Thoracic aorta (tissue), 2 donors: ENCODE results near the gene SSTR1. TPM values are rescaled to one million over a fixed set of nuclear protein-coding genes. Genes with fewer than 3 reads are reported as not detected.

Experiments used
- ATAC-seq: fragments of 150-250 bp; one replicate; pipeline ENCODE4 v1.8.0; 2017; ENCODE audit warnings: low read depth; ENCODE audit not compliant: insufficient number of reproducible peaks, low FRiP score
- DNase-seq: peaks from one replicate; pipeline ENCODE4 v3.0.0-alpha.2; 2020; ENCODE audit warnings: low spot score
- H3K27ac ChIP-seq, 2 donors: fragments of 200-600 bp; sonication (generic); 1 replicate in 1 of 2; 2 replicates in 1 of 2; pipeline ENCODE4 v1.5.1; 2016; ENCODE audit warnings: mild to moderate bottlenecking in 2 of 2, moderate library complexity in 2 of 2
- H3K27me3 ChIP-seq: fragments of 200-600 bp; sonication (generic); replicated peaks from 2 replicates; pipeline ENCODE4 v1.6.0; 2016; ENCODE audit warnings: mild to moderate bottlenecking; ENCODE audit not compliant: insufficient read depth
- H3K36me3 ChIP-seq: fragments of 200-600 bp; sonication (generic); one replicate; pipeline ENCODE4 v1.5.1; 2016
- H3K4me1 ChIP-seq, 2 donors: fragments of 200-600 bp; sonication (generic); 1 replicate in 1 of 2; 2 replicates in 1 of 2; pipeline versions ENCODE4 v1.5.1 to v1.6.0; 2016; ENCODE audit warnings: low read depth in 2 of 2, mild to moderate bottlenecking in 1 of 2; ENCODE audit not compliant: control insufficient read depth in 1 of 2
- H3K4me3 ChIP-seq: fragments of 200-600 bp; sonication (generic); 2 replicates; pipeline ENCODE4 v1.5.1; 2016; ENCODE audit warnings: mild to moderate bottlenecking
- H3K9me3 ChIP-seq: fragments of 200-600 bp; sonication (generic); 2 replicates; pipeline ENCODE4 v1.5.1; 2016
- total RNA-seq, 2 donors: library from RNA; depleted of rRNA; stranded (reverse); fragments of >200 nt; gene quantifications; one replicate each; pipeline versions ENCODE4 v1.1.0 to v1.2.3, GENCODE V29; 2016
- TF ChIP-seq, protein P1 (sequence below): fragments of 200-600 bp; sonication (generic); IDR thresholded peaks from one replicate; pipeline ENCODE4 v1.5.1; 2019; ENCODE audit warnings: antibody characterized with exemption

Gene SSTR1
- total RNA-seq, 2 donors from 2014 or later: 0.85 to 0.95 TPM

- no peak overlapping the region for H3K4me3 ChIP-seq
- no peaks in the 10 kb centered on the region for H3K9me3 ChIP-seq
- H3K27me3 ChIP-seq: no peaks in the 10 kb centered on the region
- no peaks in the 10 kb centered on the region for H3K36me3 ChIP-seq
- TF ChIP-seq, protein P1, sequence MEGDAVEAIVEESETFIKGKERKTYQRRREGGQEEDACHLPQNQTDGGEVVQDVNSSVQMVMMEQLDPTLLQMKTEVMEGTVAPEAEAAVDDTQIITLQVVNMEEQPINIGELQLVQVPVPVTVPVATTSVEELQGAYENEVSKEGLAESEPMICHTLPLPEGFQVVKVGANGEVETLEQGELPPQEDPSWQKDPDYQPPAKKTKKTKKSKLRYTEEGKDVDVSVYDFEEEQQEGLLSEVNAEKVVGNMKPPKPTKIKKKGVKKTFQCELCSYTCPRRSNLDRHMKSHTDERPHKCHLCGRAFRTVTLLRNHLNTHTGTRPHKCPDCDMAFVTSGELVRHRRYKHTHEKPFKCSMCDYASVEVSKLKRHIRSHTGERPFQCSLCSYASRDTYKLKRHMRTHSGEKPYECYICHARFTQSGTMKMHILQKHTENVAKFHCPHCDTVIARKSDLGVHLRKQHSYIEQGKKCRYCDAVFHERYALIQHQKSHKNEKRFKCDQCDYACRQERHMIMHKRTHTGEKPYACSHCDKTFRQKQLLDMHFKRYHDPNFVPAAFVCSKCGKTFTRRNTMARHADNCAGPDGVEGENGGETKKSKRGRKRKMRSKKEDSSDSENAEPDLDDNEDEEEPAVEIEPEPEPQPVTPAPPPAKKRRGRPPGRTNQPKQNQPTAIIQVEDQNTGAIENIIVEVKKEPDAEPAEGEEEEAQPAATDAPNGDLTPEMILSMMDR: no peak
- no peaks in the 10 kb centered on the region for H3K4me1 ChIP-seq
- ATAC-seq: no peak
- no peak overlapping the region for H3K27ac ChIP-seq
- no peak for DNase-seq
These were observed 32.0 kb upstream of the SSTR1 start for GRCh38 chr14:38175658-38176057.

DNA sequence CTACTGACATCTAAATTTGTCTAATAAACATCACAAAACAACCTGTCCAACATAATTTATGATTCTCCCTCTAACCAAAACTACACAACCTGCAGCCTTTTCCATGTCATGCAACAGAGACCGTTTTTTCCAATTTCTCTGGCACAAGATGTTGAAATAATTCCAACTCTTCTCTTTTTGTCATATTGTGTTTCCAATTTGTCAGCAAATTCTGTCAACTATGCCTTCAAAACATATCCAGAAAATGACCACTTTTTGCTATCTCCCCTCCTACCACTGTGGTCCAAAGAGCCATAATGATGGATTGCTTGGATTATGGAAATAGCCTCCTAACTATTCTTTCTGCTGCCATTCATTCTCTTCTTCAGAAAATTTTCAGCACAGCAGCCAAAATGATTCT is 31.3 kb upstream of the SSTR1 start:
- TF ChIP-seq, protein P1: no peak
- DNase-seq (no peak), ATAC-seq (no peak)
- no peak overlapping the region for H3K4me3 ChIP-seq
- H3K36me3 ChIP-seq: no peaks in the 10 kb centered on the region
- H3K27ac ChIP-seq: no peak overlapping the region
- no peaks in the 10 kb centered on the region for H3K9me3 ChIP-seq
- H3K27me3 ChIP-seq: no peaks in the 10 kb centered on the region
- no peaks in the 10 kb centered on the region for H3K4me1 ChIP-seq

DNA sequence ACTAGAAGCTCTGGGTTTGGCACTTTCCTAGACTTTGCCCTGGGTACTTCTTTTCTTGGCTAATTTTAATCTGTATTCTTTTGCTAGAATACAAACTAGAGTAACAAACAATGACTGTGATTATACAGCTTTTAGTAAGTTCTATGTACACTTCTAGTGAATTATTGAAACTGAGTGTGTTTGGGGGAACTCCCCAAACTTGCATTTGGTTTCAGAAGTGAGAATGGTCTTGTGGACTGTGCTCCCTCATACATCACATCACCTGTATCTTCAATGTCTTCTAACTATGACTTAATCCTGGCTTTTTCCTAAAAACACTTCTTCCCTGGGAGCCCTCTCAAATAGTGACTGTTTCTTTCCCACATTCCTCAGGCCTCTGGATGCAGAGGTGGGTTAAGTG is 23.6 kb upstream of the SSTR1 start:
- TF ChIP-seq, protein P1: no peak
- H3K27ac ChIP-seq: no peak overlapping the region
- H3K9me3 ChIP-seq: no peaks in the 10 kb centered on the region
- H3K36me3 ChIP-seq: no peaks in the 10 kb centered on the region
- no peaks in the 10 kb centered on the region for H3K27me3 ChIP-seq
- no peak overlapping the region for H3K4me3 ChIP-seq
- DNase-seq (no peak), ATAC-seq (no peak)
- no peaks in the 10 kb centered on the region for H3K4me1 ChIP-seq

DNA sequence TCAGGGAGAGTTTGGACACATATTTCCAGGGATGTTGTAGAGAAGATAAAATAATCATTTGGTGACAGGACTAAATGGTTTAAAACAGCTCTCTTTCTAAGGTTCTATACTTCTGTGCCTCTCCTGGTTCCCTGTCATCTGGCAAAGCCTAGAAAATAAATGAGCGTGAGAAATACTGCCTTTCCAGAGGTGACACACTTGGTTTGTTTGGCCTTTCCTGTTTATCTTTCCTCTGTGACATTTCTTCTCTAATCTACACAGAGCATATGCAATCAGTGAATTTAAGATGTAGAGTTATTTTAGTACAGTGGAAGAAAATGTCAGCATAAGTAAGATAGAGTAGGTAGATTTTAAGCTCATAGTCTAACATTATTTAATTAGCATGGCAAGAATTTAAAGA is 22.0 kb upstream of the SSTR1 start:
- no peaks in the 10 kb centered on the region for H3K36me3 ChIP-seq
- no peaks in the 10 kb centered on the region for H3K27me3 ChIP-seq
- no peaks in the 10 kb centered on the region for H3K4me1 ChIP-seq
- H3K27ac ChIP-seq: no peak overlapping the region
- DNase-seq (no peak), ATAC-seq (no peak)
- TF ChIP-seq, protein P1: no peak
- no peak overlapping the region for H3K4me3 ChIP-seq
- no peaks in the 10 kb centered on the region for H3K9me3 ChIP-seq

DNA sequence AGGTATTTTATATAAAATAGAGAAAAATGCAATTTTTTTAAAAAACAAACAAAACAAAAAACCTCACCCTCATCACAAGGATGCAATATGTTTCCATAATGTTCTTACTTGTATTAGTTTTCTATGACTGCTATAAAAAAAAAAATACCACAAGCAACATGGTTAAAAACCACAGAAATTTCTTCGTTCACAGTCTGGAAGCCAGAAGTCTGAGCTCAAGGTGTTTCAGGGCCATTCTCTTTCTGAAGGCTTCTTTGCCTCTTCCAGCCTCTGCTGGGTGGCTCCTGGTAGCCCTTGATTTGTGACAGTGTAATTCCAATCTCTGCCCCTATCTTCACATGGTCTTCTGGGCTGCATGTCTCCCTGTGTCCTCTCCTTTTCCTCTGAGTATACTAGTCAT is 21.5 kb upstream of the SSTR1 start:
- Histone ChIP-seq H3K9me3 (no peaks in the 10 kb centered on the region), H3K36me3 (no peaks in the 10 kb centered on the region), H3K27me3 (no peaks in the 10 kb centered on the region), H3K4me1 (no peaks in the 10 kb centered on the region), H3K4me3 (no peak overlapping the region), H3K27ac (no peak overlapping the region)
- no peak for DNase-seq
- no peak for ATAC-seq
- TF ChIP-seq, protein P1: no peak
